ENCODE measurements around the gene PXYLP1.

PXYLP1 gene

GRCh38 chr3:141273700-141274410 is 42.2 kb downstream of the PXYLP1 start:
- DNase-seq (ENCODE audit: low read depth): no peak

GRCh38 chr3:141274411-141275031 is 42.9 kb downstream of the PXYLP1 start:
- no peak for DNase-seq (ENCODE audit: low read depth)

DNA sequence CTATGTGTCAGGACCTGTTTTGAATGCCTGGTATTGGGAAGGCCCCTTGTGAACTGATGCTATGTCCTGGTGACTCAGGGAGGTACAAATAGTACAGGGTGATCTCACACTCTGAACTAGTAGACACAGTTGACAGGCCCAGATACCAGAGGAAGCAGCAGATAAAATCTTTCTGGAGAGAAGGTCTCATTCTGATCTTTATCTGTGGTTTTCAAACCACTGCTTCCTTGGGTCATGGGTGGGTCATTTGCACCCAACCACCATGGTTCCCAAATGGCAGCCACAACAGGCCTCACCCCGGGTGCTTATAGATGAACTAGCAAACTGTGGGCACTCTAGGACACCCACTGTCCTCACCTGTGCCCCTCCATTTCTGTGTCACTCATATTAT is 43.4 kb downstream of the PXYLP1 start:
- DNase-seq (ENCODE audit: low read depth): no peak

GRCh38 chr3:141275511-141275910 is 43.9 kb downstream of the PXYLP1 start:
- no peak for DNase-seq (ENCODE audit: low read depth)

DNA sequence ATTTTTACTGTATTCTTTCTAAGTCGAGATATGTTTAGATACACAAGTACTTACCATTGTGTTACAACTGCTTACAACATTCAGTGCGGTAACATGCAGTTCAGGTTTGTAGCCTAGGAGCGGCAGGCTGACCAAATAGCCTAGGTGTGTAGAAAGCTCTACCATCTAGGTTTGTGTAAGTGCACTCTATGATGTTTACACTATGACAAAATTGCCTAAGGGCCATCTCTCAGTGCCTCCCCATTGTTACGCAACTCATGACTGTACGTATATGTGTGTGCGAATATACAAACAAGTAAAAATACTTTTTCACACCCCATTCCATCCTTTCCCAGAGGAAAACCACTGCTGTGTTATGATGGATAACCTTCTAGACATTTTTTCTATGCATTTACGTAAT is 44.3 kb downstream of the PXYLP1 start:
- DNase-seq (ENCODE audit: low read depth): no peak

- DNase-seq (ENCODE audit: low read depth): no peak
These were observed 44.8 kb downstream of the PXYLP1 start for GRCh38 chr3:141276398-141276797.

DNA sequence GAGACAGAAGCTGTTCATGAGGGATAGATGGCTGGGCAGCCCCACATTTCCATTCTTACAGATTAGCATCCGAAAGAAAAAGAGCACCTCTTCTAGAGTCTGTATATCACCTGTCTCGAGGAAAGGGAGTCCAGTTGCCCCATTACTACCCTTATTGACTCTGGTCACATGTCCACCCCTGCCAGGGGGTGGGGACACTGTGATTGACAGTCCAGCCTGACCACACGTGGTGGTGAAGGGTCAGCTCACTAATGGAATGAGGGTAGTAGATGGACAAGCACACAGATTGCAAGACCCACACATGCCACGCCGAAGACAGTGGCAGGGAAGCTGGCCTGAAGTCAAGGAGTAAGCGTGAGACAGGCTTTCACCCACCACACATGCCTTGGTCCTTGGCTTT is 45.8 kb downstream of the PXYLP1 start:
- DNase-seq (ENCODE audit: low read depth): no peak

GRCh38 chr3:141278196-141279076 is 46.8 kb downstream of the PXYLP1 start:
- no peak for DNase-seq (ENCODE audit: low read depth)

GRCh38 chr3:141279077-141279967 is 47.7 kb downstream of the PXYLP1 start:
- DNase-seq (ENCODE audit: low read depth): no peak

GRCh38 chr3:141280086-141280485 is 48.5 kb downstream of the PXYLP1 start:
- DNase-seq (ENCODE audit: low read depth): no peak

- no peak for DNase-seq (ENCODE audit: low read depth)
These were observed 49.1 kb downstream of the PXYLP1 start for GRCh38 chr3:141280690-141281089.

- DNase-seq (ENCODE audit: low read depth): no peak
These were observed 53.9 kb downstream of the PXYLP1 start for GRCh38 chr3:141285570-141285969.

DNA sequence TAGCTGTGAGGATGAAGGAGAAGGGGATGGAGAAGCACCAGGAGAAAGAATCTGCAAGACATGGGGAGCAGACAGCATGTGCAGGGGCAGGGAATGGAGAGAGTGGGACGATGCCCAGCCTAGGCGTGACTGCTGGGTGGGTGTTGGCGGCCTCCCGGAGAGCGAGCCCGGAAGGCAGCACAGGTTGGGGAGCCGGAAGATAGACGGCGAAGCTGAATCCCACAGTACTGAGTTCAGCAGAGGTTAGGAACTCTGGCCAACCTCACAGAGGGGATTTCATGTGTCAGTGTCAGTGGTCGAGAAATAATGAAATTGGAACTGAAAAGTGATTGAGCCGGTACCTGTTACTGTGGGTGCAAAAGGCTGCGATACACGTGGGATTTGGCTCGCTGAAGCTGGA is 55.2 kb downstream of the PXYLP1 start:
- DNase-seq (ENCODE audit: low read depth): no peak

GRCh38 chr3:141287326-141287725 is 55.7 kb downstream of the PXYLP1 start:
- DNase-seq (ENCODE audit: low read depth): no peak

DNA sequence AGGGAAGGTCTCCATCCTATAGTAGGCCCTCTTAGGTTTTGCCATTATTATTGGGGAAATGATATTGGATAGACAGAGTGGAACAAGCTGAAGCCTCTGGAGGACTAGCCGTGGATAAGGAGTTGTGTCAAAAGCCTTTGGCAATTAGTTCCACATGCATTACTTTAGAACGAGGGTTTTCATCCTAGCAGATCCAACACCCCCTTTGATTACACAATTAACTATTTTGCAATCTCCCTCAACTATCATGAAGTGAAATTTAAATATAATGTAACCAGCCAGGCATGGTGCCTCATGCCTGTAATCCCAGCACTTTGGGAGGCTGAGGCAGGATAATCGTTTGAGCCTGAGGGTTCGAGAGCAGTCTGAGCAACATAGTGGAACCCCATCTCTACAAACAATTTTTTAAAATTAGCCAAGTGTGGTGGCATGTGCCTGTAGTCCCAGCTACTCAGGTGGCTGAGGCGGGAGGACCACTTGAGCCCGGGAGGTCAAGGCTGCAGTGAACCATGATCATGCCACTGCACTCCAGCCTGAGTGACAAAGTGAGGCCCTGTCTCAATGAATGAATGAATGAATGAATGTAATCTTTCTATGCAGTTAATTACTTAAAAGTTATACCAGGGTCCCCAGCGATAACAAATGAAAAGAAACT is 56.8 kb downstream of the PXYLP1 start:
- DNase-seq (ENCODE audit: low read depth): no peak

DNA sequence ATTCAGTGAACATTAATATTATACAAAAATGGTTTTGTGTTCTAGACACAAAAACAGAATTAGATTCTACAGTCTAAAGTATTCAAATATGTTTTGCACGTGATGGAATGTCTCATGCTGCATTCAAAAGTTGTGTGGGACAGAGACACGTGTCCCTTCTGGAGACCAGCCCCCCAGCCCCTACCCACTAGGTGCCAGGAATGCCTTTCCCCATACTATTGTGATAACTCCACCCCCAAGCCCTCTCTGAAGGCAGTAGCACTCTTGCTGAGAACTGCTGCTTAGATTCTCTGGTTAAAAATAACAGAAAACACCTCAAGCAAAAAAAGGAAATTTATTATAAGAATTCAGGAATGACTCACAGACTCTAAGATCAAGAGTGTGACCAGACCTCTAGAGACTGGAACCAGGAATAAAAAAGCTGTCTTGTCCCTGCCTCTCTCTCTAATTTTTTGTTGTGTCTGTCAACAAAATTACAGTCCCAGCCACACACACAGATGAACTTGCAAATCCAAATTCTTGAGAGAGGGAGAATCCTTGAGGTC is 57.7 kb downstream of the PXYLP1 start:
- DNase-seq (ENCODE audit: low read depth): no peak

- DNase-seq (ENCODE audit: low read depth): no peak
These were observed 60.1 kb downstream of the PXYLP1 start for GRCh38 chr3:141291559-141292355.

- DNase-seq (ENCODE audit: low read depth): no peak
These were observed 60.9 kb downstream of the PXYLP1 start for GRCh38 chr3:141292356-141293058.

DNA sequence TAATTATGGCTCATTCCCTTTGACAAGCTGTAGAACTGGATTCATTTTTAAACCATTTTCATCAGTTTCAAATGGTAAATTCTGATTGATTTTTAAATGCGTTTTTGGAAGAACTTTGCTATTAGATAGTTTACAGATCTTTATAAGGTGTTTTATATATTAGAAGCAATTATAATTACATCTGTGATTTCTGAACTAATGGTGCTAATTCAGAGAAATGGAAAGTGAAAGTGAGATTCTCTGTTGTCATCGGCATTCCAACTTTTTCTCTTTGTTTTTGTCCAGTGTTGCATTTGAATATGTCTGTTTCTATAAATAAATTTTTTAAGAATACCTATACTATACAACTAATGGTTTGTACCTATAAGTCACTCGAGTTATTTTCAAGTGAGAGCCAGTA is 62.7 kb downstream of the PXYLP1 start:
- DNase-seq (ENCODE audit: low read depth): no peak

DNA sequence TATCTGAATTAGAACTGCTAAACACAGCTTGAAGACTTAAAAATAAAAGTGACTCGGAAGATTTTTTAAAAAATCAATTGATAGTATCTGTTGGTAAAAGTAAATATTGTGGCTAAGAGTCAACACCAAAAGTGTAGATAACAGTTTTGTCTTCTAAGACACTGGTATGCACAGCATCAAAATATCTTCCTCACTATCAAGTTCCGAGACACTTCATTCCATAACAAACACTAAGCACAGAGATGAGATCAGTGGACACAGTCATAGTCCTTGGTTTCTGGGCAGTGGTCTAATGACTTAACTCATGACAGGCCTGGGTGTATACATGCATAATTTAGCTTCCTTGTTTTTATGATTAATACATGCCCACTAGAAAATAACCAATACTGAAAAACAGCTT is 63.2 kb downstream of the PXYLP1 start:
- DNase-seq (ENCODE audit: low read depth): no peak

Measured in stimulated activated CD4-positive, alpha-beta T cell treated with anti-CD3 and anti-CD28 coated beads, Interleukin-2, amount 100 ng/mL, for 4 hours (primary cell).